Upper lobe of left lung (tissue), 6 donors: ENCODE results near the gene ATXN7L2. TPM values are rescaled to one million over a fixed set of nuclear protein-coding genes. Genes with fewer than 3 reads are reported as not detected.

ENCODE experiments used
- ATAC-seq, 2 donors: fragments of 200-7000 bp; cut with Tn5 transposase; one replicate each; pipeline ENCODE4 v1.9.1; 2022; ENCODE audit warnings: mild to moderate bottlenecking in 2 of 2, moderate library complexity in 2 of 2; ENCODE audit not compliant: low FRiP score in 2 of 2
- DNase-seq, 2 donors: peaks; one replicate each; pipeline ENCODE4 v3.0.0-alpha.2; 2019 to 2020
- H3K27ac ChIP-seq, 4 donors: fragments of 200-600 bp; sonication (generic); one replicate each; pipeline ENCODE4 v1.5.1; 2016 to 2019
- H3K27me3 ChIP-seq, 4 donors: fragments of 200-600 bp; sonication (generic); one replicate each; pipeline ENCODE4 v1.5.1; 2017 to 2019
- H3K36me3 ChIP-seq, 4 donors: fragments of 200-600 bp; sonication (generic); one replicate each; pipeline ENCODE4 v1.5.1; 2016 to 2019
- H3K4me1 ChIP-seq, 4 donors: fragments of 200-600 bp; sonication (generic); one replicate each; pipeline ENCODE4 v1.5.1; 2018 to 2019
- H3K4me3 ChIP-seq, 4 donors: fragments of 200-600 bp; sonication (generic); one replicate each; pipeline ENCODE4 v1.5.1; 2017 to 2019; ENCODE audit warnings: mild to moderate bottlenecking in 2 of 4, moderate library complexity in 1 of 4
- H3K9me3 ChIP-seq, 4 donors: fragments of 200-600 bp; sonication (generic); one replicate each; pipeline ENCODE4 v1.5.1; 2018 to 2019
- CTCF ChIP-seq, 6 experiments: fragments of 450-650 bp in 4 of 6; fragments of 200-600 bp in 2 of 6; sonication (generic) in 2 of 6; IDR thresholded peaks; one replicate each; pipeline ENCODE4 v1.5.1; 2016 to 2019; ENCODE audit warnings: antibody characterized with exemption in 6 of 6
- EP300 ChIP-seq, 4 donors: sonication (generic); formaldehyde crosslinking; IDR thresholded peaks; one replicate each; pipeline ENCODE4 v1.5.1; 2017; ENCODE audit warnings: antibody characterized with exemption in 4 of 4, control low read depth in 2 of 4
- POLR2A ChIP-seq, 4 donors: fragments of 450-650 bp; IDR thresholded peaks; one replicate each; pipeline ENCODE4 v1.5.1; 2016 to 2017; ENCODE audit warnings: antibody characterized with exemption in 4 of 4, mild to moderate bottlenecking in 2 of 4
- POLR2AphosphoS5 ChIP-seq, 2 donors: sonication (generic); formaldehyde crosslinking; IDR thresholded peaks; one replicate each; pipeline ENCODE4 v1.5.1; 2017; ENCODE audit warnings: antibody characterized with exemption in 2 of 2
- WGBS, 2 donors: methylation state at CpG; one replicate each; pipeline ENCODE4 v1.1.5; 2017 to 2018; 5-methylcytosine and 5-hydroxymethylcytosine counted together
- total RNA-seq, 6 donors: library from RNA; depleted of rRNA in 4 of 6; stranded (reverse); fragments of >200 nt in 4 of 6; gene quantifications; one replicate each; pipeline versions ENCODE4 v1.1.0 to v1.2.1, GENCODE V29; 2016 to 2021
- donor health status: DM: no; HTN: no; CAD: no; lungs with moderate emphysema.
- donor health status: DM: no; HTN: yes; CAD: no; lungs with severe emphysema.

ATXN7L2 gene
- total RNA-seq, 6 donors from 2014 or later, result 2.3 to 19.9 (median 5.3) TPM

- no peaks in the 10 kb centered on the region for H3K27me3 ChIP-seq
- no peak overlapping the region for H3K4me3 ChIP-seq
- no peaks in the 10 kb centered on the region for H3K9me3 ChIP-seq
- H3K27ac ChIP-seq, result no peak overlapping the region
- no peak for DNase-seq
- no peak for ATAC-seq
- WGBS, 2 donors, result 50 to 63% methylated on average over 1 of the region's 1 CpG
- H3K36me3 ChIP-seq, result no peaks in the 10 kb centered on the region
- H3K4me1 ChIP-seq, result no peaks in the 10 kb centered on the region
- no peak for TF ChIP-seq CTCF (IDR thresholded peaks at IDR 0.05)
Measured at GRCh38 chr1:109474697-109475096, 9.0 kb upstream of the ATXN7L2 start.

GRCh38 chr1:109475261-109475660, 8.4 kb upstream of the ATXN7L2 start:
- H3K27me3 ChIP-seq, result no peaks in the 10 kb centered on the region
- H3K9me3 ChIP-seq, result no peaks in the 10 kb centered on the region
- 81 to 84% methylated on average over 9 of the region's 9 CpGs for WGBS, 2 donors
- no peak overlapping the region for H3K4me3 ChIP-seq
- ATAC-seq, result no peak
- H3K27ac ChIP-seq, result no peak overlapping the region
- H3K4me1 ChIP-seq, result no peaks in the 10 kb centered on the region
- no peaks in the 10 kb centered on the region for H3K36me3 ChIP-seq
- DNase-seq, result no peak
- TF ChIP-seq EP300 (IDR thresholded peaks at IDR 0.05), result no peak
- no peak for TF ChIP-seq CTCF (IDR thresholded peaks at IDR 0.05)
- TF ChIP-seq POLR2A (IDR thresholded peaks at IDR 0.05), result no peak
- TF ChIP-seq POLR2AphosphoS5 (IDR thresholded peaks at IDR 0.05), result no peak

GRCh38 chr1:109476825-109477224, 6.9 kb upstream of the ATXN7L2 start:
- Histone ChIP-seq H3K36me3 (no peaks in the 10 kb centered on the region), H3K27ac (no peak overlapping the region), H3K9me3 (no peaks in the 10 kb centered on the region), H3K4me1 (no peaks in the 10 kb centered on the region), H3K27me3 (no peaks in the 10 kb centered on the region), H3K4me3 (no peak overlapping the region)
- TF ChIP-seq POLR2A (IDR thresholded peaks at IDR 0.05), result no peak
- no peak for TF ChIP-seq POLR2AphosphoS5 (IDR thresholded peaks at IDR 0.05)
- TF ChIP-seq CTCF (IDR thresholded peaks at IDR 0.05), result no peak
- TF ChIP-seq EP300 (IDR thresholded peaks at IDR 0.05), result no peak
- no peak for ATAC-seq
- WGBS, 2 donors, result 86 to 94% methylated on average over 8 of the region's 8 CpGs
- DNase-seq, result no peak

GRCh38 chr1:109477821-109478220, 5.9 kb upstream of the ATXN7L2 start:
- peak in 1 of 2 donors; percentile 20 for ATAC-seq

More at GRCh38 chr1:109477821-109478220, 5.9 kb upstream of the ATXN7L2 start:
- WGBS, 2 donors, result 61 to 67% methylated on average over 5 of the region's 6 CpGs
- H3K4me3 ChIP-seq, result no peak overlapping the region
- H3K36me3 ChIP-seq, result no peaks in the 10 kb centered on the region
- H3K27me3 ChIP-seq, result no peaks in the 10 kb centered on the region
- peak in 1 of 2 donors; percentile 61 for DNase-seq
- no peaks in the 10 kb centered on the region for H3K9me3 ChIP-seq
- no peak overlapping the region for H3K27ac ChIP-seq
- H3K4me1 ChIP-seq, result peaks cover under 1 to 1% (median under 1%) of the 10 kb centered on the region in 4 donors
- TF ChIP-seq CTCF (IDR thresholded peaks at IDR 0.05) (no peak), POLR2A (IDR thresholded peaks at IDR 0.05) (no peak), EP300 (IDR thresholded peaks at IDR 0.05) (no peak), POLR2AphosphoS5 (IDR thresholded peaks at IDR 0.05) (no peak)
